Right lobe of liver (tissue), 4 donors: ENCODE data around the gene RPL4.
"Not testable (repeated sequence)": the region's sequence is repeated elsewhere in the genome, so short reads cannot be mapped to it uniquely, and the experiment has no call there.

ENCODE experiments used
- CTCF ChIP-seq, 4 donors: fragments of 200-600 bp in 3 of 4; fragments of 450-650 bp in 1 of 4; IDR thresholded peaks; one replicate each; pipeline versions ENCODE4 v1.5.1 to v1.8.0; 2016 to 2022; ENCODE audit warnings: antibody characterized with exemption in 4 of 4, mild to moderate bottlenecking in 2 of 4
- POLR2A ChIP-seq: fragments of 450-650 bp; IDR thresholded peaks from one replicate; pipeline ENCODE4 v1.6.1; 2017; ENCODE audit warnings: antibody characterized with exemption, mild to moderate bottlenecking
- donor health status: DM: no; HTN: no; CAD: no.
- donor health status: DM: no; HTN: no; CAD: no.
- donor health status: DM: no; HTN: yes; CAD: no.

GRCh38 chr15:66503041-66503648 lies 1.5 kb downstream of the RPL4 start:
- not testable (repeated sequence) for TF ChIP-seq CTCF (IDR thresholded peaks at IDR 0.05)
- TF ChIP-seq POLR2A, result peak; percentile 29
